CD8-positive, alpha-beta memory T cell (primary cell): ENCODE measurements around the gene AGPAT3. TPM values are rescaled to one million over a fixed set of nuclear protein-coding genes. Genes with fewer than 3 reads are reported as not detected.

Experiments used
- CTCF ChIA-PET: fragments of 350-600 bp; sonication (Branson Sonifier 250); formaldehyde crosslinking; loops from one replicate; lab custom pipeline; 2021; ENCODE audit warnings: antibody characterized with exemption; lab: Charles Lee
- POLR2A ChIA-PET: fragments of 350-600 bp; sonication (Branson Sonifier 250); formaldehyde crosslinking; loops from one replicate; lab custom pipeline; 2021; ENCODE audit warnings: antibody characterized with exemption; lab: Charles Lee
- DNase-seq, 5 donors: peaks; one replicate each; pipeline versions ENCODE4 v3.0.0 to v3.0.0-alpha.2; 2020 to 2022; ENCODE audit warnings: mixed read lengths in 1 of 5
- H3K27ac ChIP-seq: one replicate; pipeline ENCODE4 v1.7.0; 2013; ENCODE audit warnings: low read depth, mild to moderate bottlenecking, low read length, moderate library complexity
- H3K27me3 ChIP-seq: 2 replicates; pipeline ENCODE4 v1.7.0; 2013; ENCODE audit warnings: low read length, mild to moderate bottlenecking; ENCODE audit not compliant: insufficient read depth, poor library complexity, severe bottlenecking
- H3K36me3 ChIP-seq: 2 replicates; pipeline ENCODE4 v1.7.0; 2013; ENCODE audit warnings: mild to moderate bottlenecking, low read length, moderate library complexity; ENCODE audit not compliant: insufficient read depth
- H3K4me1 ChIP-seq: 2 replicates; pipeline ENCODE4 v1.7.0; 2013; ENCODE audit warnings: mild to moderate bottlenecking, low read length, moderate library complexity; ENCODE audit not compliant: insufficient read depth
- H3K4me3 ChIP-seq: 2 replicates; pipeline ENCODE4 v1.7.0; 2013; ENCODE audit warnings: mild to moderate bottlenecking, low read length
- H3K9me3 ChIP-seq: 2 replicates; pipeline ENCODE4 v1.7.0; 2013; ENCODE audit warnings: mild to moderate bottlenecking, low read length
- H3K27ac Mint-ChIP-seq, 8 donors: one replicate each; pipeline ENCODE4 v1.8.0; 2020 to 2021; ENCODE audit warnings: mixed read lengths in 8 of 8, mild to moderate bottlenecking in 6 of 8, inconsistent platforms in 3 of 8, moderate library complexity in 3 of 8
- H3K27me3 Mint-ChIP-seq, 2 donors: one replicate each; pipeline ENCODE4 v1.8.0; 2020 to 2021; ENCODE audit warnings: mixed read lengths in 2 of 2, mild to moderate bottlenecking in 1 of 2, moderate library complexity in 1 of 2
- H3K36me3 Mint-ChIP-seq, 3 donors: one replicate each; pipeline ENCODE4 v1.8.0; 2020 to 2021; ENCODE audit warnings: mixed read lengths in 3 of 3, inconsistent platforms in 1 of 3, mild to moderate bottlenecking in 1 of 3
- H3K4me1 Mint-ChIP-seq, 3 donors: one replicate each; pipeline ENCODE4 v1.8.0; 2020 to 2021; ENCODE audit warnings: mixed read lengths in 3 of 3, inconsistent platforms in 1 of 3, mild to moderate bottlenecking in 1 of 3
- H3K4me3 Mint-ChIP-seq, 7 donors: one replicate each; pipeline ENCODE4 v1.8.0; 2020 to 2021; ENCODE audit warnings: mixed read lengths in 7 of 7, mild to moderate bottlenecking in 6 of 7, moderate library complexity in 4 of 7, inconsistent platforms in 2 of 7
- H3K9me3 Mint-ChIP-seq, 5 donors: one replicate each; pipeline ENCODE4 v1.8.0; 2020 to 2022; ENCODE audit warnings: mixed read lengths in 5 of 5, mild to moderate bottlenecking in 3 of 5, moderate library complexity in 2 of 5, inconsistent platforms in 1 of 5
- polyA plus RNA-seq: library from polyadenylated mRNA; unstranded; fragments of 300-500 nt; fragmentation: Illumina TruSeq; gene quantifications from one replicate; pipeline ENCODE4 v1.2.3, GENCODE V29; 2021
- total RNA-seq, 2 experiments: library from RNA; stranded (reverse); gene quantifications; one replicate each; pipeline ENCODE4 v1.2.3, GENCODE V29; 2021

AGPAT3 gene
- total and polyA plus RNA-seq, 3 experiments from 2014 or later: 15.9 to 69.3 (median 66.5) TPM

DNA sequence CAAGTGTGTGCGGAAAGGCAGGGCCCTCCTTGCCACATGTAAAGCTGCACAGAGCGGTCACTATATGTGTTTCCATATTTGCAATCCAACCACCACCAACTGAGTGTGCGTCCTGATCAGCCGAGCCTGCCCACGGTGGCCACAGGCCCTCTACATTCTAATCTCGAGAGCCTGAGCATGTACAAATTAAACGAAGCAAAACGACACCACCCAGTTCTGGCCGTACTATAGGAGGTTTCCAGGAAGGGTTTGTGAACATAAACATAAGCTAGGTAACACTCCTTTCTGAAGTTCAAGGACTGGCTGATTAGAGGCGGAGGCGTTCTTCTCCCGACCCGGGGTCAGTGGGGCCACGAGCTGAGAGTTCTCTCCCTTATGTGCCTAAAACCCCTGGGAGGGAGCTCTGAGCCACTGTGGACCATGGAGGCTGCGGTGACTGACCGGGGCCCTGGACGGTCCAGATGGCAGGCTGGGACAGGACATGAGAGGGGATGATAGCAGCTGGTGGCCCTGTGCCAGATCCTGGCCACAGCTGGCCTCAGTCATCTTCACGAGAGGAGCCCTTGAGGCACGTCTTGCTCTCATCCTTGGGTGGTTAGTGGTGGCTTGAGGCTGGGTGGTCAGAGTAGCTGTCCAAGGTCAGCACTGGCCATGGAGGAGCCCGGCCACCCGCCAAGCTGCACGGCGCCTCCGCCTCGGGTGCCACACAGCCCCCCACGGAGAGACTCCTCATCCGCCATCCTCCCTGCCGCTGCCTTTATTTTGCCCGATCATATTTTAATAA lies 108.0 kb downstream of the AGPAT3 start:
- Mint-ChIP-seq H3K4me1 (peaks cover 13 to 17% (median 16%) of the 10 kb centered on the region in 3 donors), H3K27me3 (no peaks in the 10 kb centered on the region), H3K4me3 (no peak overlapping the region), H3K9me3 (no peaks in the 10 kb centered on the region), H3K36me3 (peaks cover 0 to 57% (median 5%) of the 10 kb centered on the region in 3 donors), H3K27ac (peak overlapping the region in 2 of 8 donors; percentile 36 to 58)
- Histone ChIP-seq H3K27me3 (no peaks in the 10 kb centered on the region), H3K27ac (no peak overlapping the region), H3K4me3 (no peak overlapping the region), H3K36me3 (peaks cover 5% of the 10 kb centered on the region), H3K4me1 (no peaks in the 10 kb centered on the region), H3K9me3 (no peaks in the 10 kb centered on the region)
- CTCF ChIA-PET: no interaction called here
- POLR2A ChIA-PET: no interaction called here
- no peak for DNase-seq

DNA sequence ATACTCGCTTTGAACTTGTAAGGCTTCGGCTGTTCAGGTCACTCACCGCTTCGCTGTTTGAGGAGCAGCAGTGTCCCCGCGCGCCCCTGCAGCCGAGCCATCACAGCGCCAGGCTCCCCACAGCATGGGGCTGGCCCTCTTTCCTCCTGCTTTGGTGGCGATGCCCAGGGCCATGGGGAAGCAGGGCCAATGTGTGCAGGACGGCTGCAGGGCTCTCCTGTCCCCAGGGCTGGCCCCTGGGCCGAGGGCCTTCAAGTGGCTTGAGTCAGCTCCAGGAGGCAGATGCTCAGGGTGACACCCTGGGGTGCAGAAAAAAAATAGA lies 108.6 kb downstream of the AGPAT3 start:
- Histone ChIP-seq H3K9me3 (no peaks in the 10 kb centered on the region), H3K4me1 (no peaks in the 10 kb centered on the region), H3K27me3 (no peaks in the 10 kb centered on the region), H3K36me3 (peaks cover 5% of the 10 kb centered on the region), H3K27ac (no peak overlapping the region), H3K4me3 (no peak overlapping the region)
- ChIA-PET POLR2A (no interaction called here), CTCF (no interaction called here)
- Mint-ChIP-seq H3K4me1 (peaks cover 13 to 17% (median 16%) of the 10 kb centered on the region in 3 donors), H3K9me3 (no peaks in the 10 kb centered on the region), H3K27me3 (no peaks in the 10 kb centered on the region), H3K36me3 (peaks cover 0 to 61% (median 5%) of the 10 kb centered on the region in 3 donors), H3K27ac (peak overlapping the region in 1 of 8 donors; percentile 12), H3K4me3 (no peak overlapping the region)
- DNase-seq: no peak

DNA sequence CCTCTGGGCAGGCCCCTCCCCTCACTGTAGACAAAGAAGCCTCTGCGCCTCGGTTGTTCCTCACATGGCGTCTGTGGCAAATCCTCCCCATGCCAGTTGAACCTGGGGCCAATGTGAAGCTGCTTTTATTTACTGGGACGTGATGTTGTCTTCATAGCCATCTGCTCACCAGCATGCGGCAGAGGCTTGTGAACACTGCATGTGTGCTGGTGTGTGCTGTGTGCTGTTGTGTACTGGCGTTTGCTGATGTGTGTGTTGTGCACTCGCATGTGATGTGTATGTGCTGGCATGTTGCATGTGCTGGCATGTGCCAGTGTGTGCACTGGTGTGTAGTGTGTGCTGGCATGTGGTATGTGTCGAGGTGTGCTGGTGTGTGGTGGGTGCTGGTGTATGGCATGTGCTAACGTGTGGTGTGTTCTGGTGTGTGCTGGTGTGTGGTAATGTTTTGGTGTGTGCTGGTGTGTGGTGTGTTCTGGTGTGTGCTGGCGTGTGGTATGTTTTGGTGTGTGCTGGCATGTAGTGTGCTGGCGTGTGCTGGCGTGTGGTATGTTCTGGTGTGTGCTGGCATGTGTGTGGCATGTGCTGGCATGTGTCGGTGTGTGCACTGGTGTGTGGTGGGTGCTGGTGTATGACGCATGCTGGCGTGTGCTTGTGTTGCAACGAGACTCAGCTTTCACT lies 109.9 kb downstream of the AGPAT3 start:
- H3K9me3 ChIP-seq: no peaks in the 10 kb centered on the region
- no peak overlapping the region for H3K4me3 ChIP-seq
- H3K27ac ChIP-seq: no peak overlapping the region
- Mint-ChIP-seq H3K27ac (peak overlapping the region in 6 of 8 donors; percentile 12 to 87 (median 72)), H3K4me3 (no peak overlapping the region), H3K9me3 (no peaks in the 10 kb centered on the region), H3K4me1 (peaks cover 13 to 17% (median 16%) of the 10 kb centered on the region in 3 donors), H3K27me3 (no peaks in the 10 kb centered on the region), H3K36me3 (peaks cover 0 to 57% (median 6%) of the 10 kb centered on the region in 3 donors)
- no peaks in the 10 kb centered on the region for H3K27me3 ChIP-seq
- DNase-seq: no peak
- H3K36me3 ChIP-seq: peaks cover 5% of the 10 kb centered on the region
- no peaks in the 10 kb centered on the region for H3K4me1 ChIP-seq
- ChIA-PET POLR2A (no interaction called here), CTCF (interaction anchor here (0.6 to 1.8 kb wide), 11 partner anchors 9 to 185 kb away, joined by 3 to 10 read pairs (median 5); partner anchors contain the start of gene RRP1)

DNA sequence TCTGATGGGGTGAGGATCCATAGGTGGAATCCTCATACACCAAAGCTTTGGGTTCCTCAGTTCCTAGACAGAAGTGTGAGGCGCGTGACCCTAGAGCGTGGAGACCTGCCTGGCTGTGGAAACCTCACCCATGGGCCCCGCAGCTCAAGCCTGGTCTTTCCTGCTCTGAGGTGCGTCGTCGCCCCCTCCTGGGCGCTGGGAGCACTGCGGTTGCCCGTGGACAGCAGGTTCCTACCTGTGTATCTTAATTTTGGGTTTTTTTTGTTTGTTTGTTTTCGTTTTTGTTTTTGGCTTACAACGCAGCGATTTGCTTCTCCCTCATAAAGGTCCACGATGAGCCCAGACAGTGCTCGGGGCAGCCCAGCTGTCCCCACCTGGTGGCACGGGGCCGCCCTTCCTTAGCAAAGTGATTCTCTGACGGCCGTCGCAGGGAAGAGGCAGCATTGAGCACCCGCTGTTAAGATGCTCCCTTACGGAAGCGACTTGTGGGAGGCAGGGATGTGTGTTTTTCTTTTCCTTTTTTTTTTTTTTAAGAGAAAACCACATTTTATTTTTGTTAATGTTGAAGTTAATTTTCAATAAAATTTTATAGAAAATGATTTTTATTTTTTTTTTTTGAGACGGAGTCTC lies 110.6 kb downstream of the AGPAT3 start:
- H3K4me1 ChIP-seq: no peaks in the 10 kb centered on the region
- peaks cover 5% of the 10 kb centered on the region for H3K36me3 ChIP-seq
- H3K9me3 ChIP-seq: no peaks in the 10 kb centered on the region
- H3K27ac Mint-ChIP-seq: peak overlapping the region in 3 of 8 donors; percentile 27 to 76 (median 43)
- no peak overlapping the region for H3K27ac ChIP-seq
- H3K9me3 Mint-ChIP-seq: no peaks in the 10 kb centered on the region
- peaks cover 13 to 17% (median 16%) of the 10 kb centered on the region in 3 donors for H3K4me1 Mint-ChIP-seq
- peak; percentile 65 to 84 (median 67) for DNase-seq
- peaks cover 0 to 52% (median 5%) of the 10 kb centered on the region in 3 donors for H3K36me3 Mint-ChIP-seq
- H3K27me3 ChIP-seq: no peaks in the 10 kb centered on the region
- H3K4me3 ChIP-seq: no peak overlapping the region
- POLR2A ChIA-PET: no interaction called here
- CTCF ChIA-PET: interaction anchor here (0.6 to 1.8 kb wide), 11 partner anchors 9 to 186 kb away, joined by 3 to 10 read pairs (median 5); partner anchors contain the start of gene RRP1
- no peak overlapping the region for H3K4me3 Mint-ChIP-seq
- H3K27me3 Mint-ChIP-seq: no peaks in the 10 kb centered on the region

DNA sequence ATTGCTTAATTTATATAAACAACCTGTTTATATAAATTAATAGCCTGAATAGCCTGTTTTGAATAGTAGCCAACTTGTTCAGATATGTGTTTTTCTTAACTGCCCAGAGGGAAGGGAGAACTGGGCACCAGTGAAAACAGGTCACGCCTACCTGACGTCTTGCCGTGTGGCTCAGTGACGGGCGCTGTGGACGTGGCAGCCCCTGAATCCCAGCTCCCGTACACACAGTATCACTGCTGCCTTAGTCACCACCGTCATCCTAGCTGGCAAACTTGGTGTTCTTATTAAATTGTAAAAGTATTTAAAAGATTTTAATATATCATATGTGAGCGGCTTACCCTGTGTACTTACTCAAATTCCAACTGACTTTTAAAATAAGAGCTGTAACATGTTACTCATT lies 111.6 kb downstream of the AGPAT3 start:
- H3K27ac Mint-ChIP-seq: no peak overlapping the region
- H3K9me3 Mint-ChIP-seq: no peaks in the 10 kb centered on the region
- Histone ChIP-seq H3K4me3 (no peak overlapping the region), H3K27ac (no peak overlapping the region), H3K4me1 (no peaks in the 10 kb centered on the region), H3K27me3 (no peaks in the 10 kb centered on the region), H3K9me3 (no peaks in the 10 kb centered on the region), H3K36me3 (peaks cover 5% of the 10 kb centered on the region)
- H3K4me1 Mint-ChIP-seq: peaks cover 13 to 17% (median 16%) of the 10 kb centered on the region in 3 donors
- peaks cover 0 to 52% (median 5%) of the 10 kb centered on the region in 3 donors for H3K36me3 Mint-ChIP-seq
- H3K27me3 Mint-ChIP-seq: no peaks in the 10 kb centered on the region
- ChIA-PET POLR2A (no interaction called here), CTCF (interaction anchor here (1.6 to 1.8 kb wide), 2 partner anchors 8 to 55 kb away, joined by 6 to 10 read pairs; no protein-coding TSS in a partner anchor)
- no peak for DNase-seq
- no peak overlapping the region for H3K4me3 Mint-ChIP-seq

DNA sequence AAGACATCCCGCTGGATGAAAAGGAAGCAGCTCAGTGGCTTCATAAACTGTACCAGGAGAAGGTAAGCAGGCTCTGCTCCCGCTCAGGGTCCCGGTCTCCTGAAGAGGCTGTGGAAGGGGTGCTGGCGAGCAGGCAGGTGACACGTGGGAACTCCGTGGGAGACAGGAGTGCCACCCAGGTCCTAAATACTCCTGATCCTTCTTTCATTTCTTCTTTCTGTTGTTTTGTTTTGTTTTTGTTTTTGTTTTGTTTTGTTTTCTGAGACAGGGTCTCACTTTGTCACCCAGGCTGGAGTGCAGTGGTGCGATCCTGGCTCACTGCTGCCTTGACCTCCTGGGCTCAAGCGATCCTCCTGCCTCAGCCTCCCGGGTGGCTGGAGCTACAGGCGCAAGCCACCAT lies 113.0 kb downstream of the AGPAT3 start:
- POLR2A ChIA-PET: interaction anchor here (0.6 kb wide), 1 partner anchor 540 kb away, joined by 3 read pairs; no protein-coding TSS in a partner anchor
- Histone ChIP-seq H3K27ac (no peak overlapping the region), H3K36me3 (no peaks in the 10 kb centered on the region), H3K4me3 (no peak overlapping the region), H3K9me3 (no peaks in the 10 kb centered on the region), H3K4me1 (no peaks in the 10 kb centered on the region), H3K27me3 (no peaks in the 10 kb centered on the region)
- Mint-ChIP-seq H3K27me3 (no peaks in the 10 kb centered on the region), H3K36me3 (peaks cover 0 to 52% (median 3%) of the 10 kb centered on the region in 3 donors), H3K27ac (no peak overlapping the region), H3K4me3 (no peak overlapping the region), H3K9me3 (no peaks in the 10 kb centered on the region), H3K4me1 (peaks cover 14 to 17% (median 16%) of the 10 kb centered on the region in 3 donors)
- CTCF ChIA-PET: no interaction called here
- DNase-seq: no peak

DNA sequence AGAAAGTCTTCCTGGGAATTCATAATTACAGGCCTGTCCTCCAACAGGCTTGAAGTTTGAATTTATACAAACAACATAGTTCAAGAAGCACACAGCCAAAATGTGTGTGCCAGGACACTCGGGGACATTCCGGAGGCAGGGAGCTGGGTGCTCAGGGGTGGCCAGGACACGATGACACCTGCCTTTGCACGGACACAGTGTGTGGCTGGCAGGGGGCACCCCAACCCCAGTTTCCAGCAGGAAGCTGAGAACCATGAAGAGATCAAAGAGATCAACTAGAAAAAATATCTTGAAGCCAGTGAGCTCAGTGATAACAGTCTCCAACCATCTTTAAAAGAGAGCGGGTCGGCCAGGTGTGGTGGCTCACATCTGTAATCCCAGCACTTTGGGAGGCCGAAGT lies 114.6 kb downstream of the AGPAT3 start:
- Histone ChIP-seq H3K36me3 (no peaks in the 10 kb centered on the region), H3K9me3 (no peaks in the 10 kb centered on the region), H3K27ac (no peak overlapping the region), H3K4me1 (no peaks in the 10 kb centered on the region), H3K4me3 (no peak overlapping the region), H3K27me3 (no peaks in the 10 kb centered on the region)
- Mint-ChIP-seq H3K4me3 (no peak overlapping the region), H3K36me3 (peaks cover 0 to 53% (median 3%) of the 10 kb centered on the region in 3 donors), H3K27me3 (no peaks in the 10 kb centered on the region), H3K27ac (peak overlapping the region in 1 of 8 donors; percentile 78), H3K9me3 (no peaks in the 10 kb centered on the region), H3K4me1 (peaks cover 10 to 11% (median 10%) of the 10 kb centered on the region in 3 donors)
- no peak for DNase-seq
- ChIA-PET CTCF (no interaction called here), POLR2A (no interaction called here)
